Measurements from ENCODE around the gene TIPARP.

The TIPARP gene

GRCh38 chr3:156659260-156659659, 15.1 kb upstream of the TIPARP start:
- Histone ChIP-seq H2AFZ (no peak overlapping the region), H3K79me2 (no peaks in the 10 kb centered on the region), H3K27ac (no peak overlapping the region)

GRCh38 chr3:156661155-156661554, 13.2 kb upstream of the TIPARP start:
- Histone ChIP-seq H3K9ac (no peak overlapping the region), H3K27ac (no peak overlapping the region), H3K4me1 (no peaks in the 10 kb centered on the region), H3K4me2 (ENCODE audit: low read length) (no peak overlapping the region), H3K79me2 (no peaks in the 10 kb centered on the region), H3K36me3 (ENCODE audit: control insufficient read depth, insufficient read depth, low read length) (no peaks in the 10 kb centered on the region), H3K9me3 (ENCODE audit: control insufficient read depth, low read length) (no peaks in the 10 kb centered on the region), H3K4me3 (ENCODE audit: low read depth, low read length) (no peak overlapping the region), H2AFZ (no peak overlapping the region), H3K27me3 (ENCODE audit: control insufficient read depth, insufficient read depth, low read length) (no peaks in the 10 kb centered on the region)
- TF ChIP-seq CTCF (IDR thresholded peaks at IDR 0.05) = no peak

More at GRCh38 chr3:156659260-156659659, 15.1 kb upstream of the TIPARP start:
- no peak overlapping the region for H3K9ac ChIP-seq
- H3K36me3 ChIP-seq (ENCODE audit: control insufficient read depth, insufficient read depth, low read length) = no peaks in the 10 kb centered on the region
- no peaks in the 10 kb centered on the region for H3K4me1 ChIP-seq
- H3K4me2 ChIP-seq (ENCODE audit: low read length) = no peak overlapping the region
- TF ChIP-seq CTCF (IDR thresholded peaks at IDR 0.05) = no peak
- H3K9me3 ChIP-seq (ENCODE audit: control insufficient read depth, low read length) = no peaks in the 10 kb centered on the region
- H3K27me3 ChIP-seq (ENCODE audit: control insufficient read depth, insufficient read depth, low read length) = no peaks in the 10 kb centered on the region
- H3K4me3 ChIP-seq (ENCODE audit: low read depth, low read length) = no peak overlapping the region

- Histone ChIP-seq H3K27me3 (ENCODE audit: control insufficient read depth, insufficient read depth, low read length) (no peaks in the 10 kb centered on the region), H3K9me3 (ENCODE audit: control insufficient read depth, low read length) (no peaks in the 10 kb centered on the region), H3K9ac (no peak overlapping the region), H3K79me2 (no peaks in the 10 kb centered on the region), H3K4me1 (no peaks in the 10 kb centered on the region), H3K36me3 (ENCODE audit: control insufficient read depth, insufficient read depth, low read length) (no peaks in the 10 kb centered on the region), H2AFZ (no peak overlapping the region), H3K27ac (no peak overlapping the region), H3K4me2 (ENCODE audit: low read length) (no peak overlapping the region), H3K4me3 (ENCODE audit: low read depth, low read length) (no peak overlapping the region)
- no peak for TF ChIP-seq CTCF (IDR thresholded peaks at IDR 0.05)
Observed at GRCh38 chr3:156664011-156664830, 10.2 kb upstream of the TIPARP start.

GRCh38 chr3:156664831-156665178, 9.6 kb upstream of the TIPARP start:
- Histone ChIP-seq H3K4me3 (ENCODE audit: low read depth, low read length) (no peak overlapping the region), H3K27me3 (ENCODE audit: control insufficient read depth, insufficient read depth, low read length) (no peaks in the 10 kb centered on the region), H2AFZ (no peak overlapping the region), H3K27ac (no peak overlapping the region), H3K36me3 (ENCODE audit: control insufficient read depth, insufficient read depth, low read length) (no peaks in the 10 kb centered on the region), H3K9me3 (ENCODE audit: control insufficient read depth, low read length) (no peaks in the 10 kb centered on the region), H3K79me2 (no peaks in the 10 kb centered on the region), H3K9ac (no peak overlapping the region), H3K4me1 (no peaks in the 10 kb centered on the region), H3K4me2 (ENCODE audit: low read length) (no peak overlapping the region)
- no peak for TF ChIP-seq CTCF (IDR thresholded peaks at IDR 0.05)

- Histone ChIP-seq H3K9ac (no peak overlapping the region), H3K79me2 (no peaks in the 10 kb centered on the region), H3K9me3 (ENCODE audit: control insufficient read depth, low read length) (no peaks in the 10 kb centered on the region), H3K4me3 (ENCODE audit: low read depth, low read length) (no peak overlapping the region), H3K4me1 (no peaks in the 10 kb centered on the region), H3K4me2 (ENCODE audit: low read length) (no peak overlapping the region), H3K27ac (no peak overlapping the region), H2AFZ (no peak overlapping the region), H3K27me3 (ENCODE audit: control insufficient read depth, insufficient read depth, low read length) (no peaks in the 10 kb centered on the region), H3K36me3 (ENCODE audit: control insufficient read depth, insufficient read depth, low read length) (no peaks in the 10 kb centered on the region)
- TF ChIP-seq CTCF (IDR thresholded peaks at IDR 0.05) = no peak
Observed at GRCh38 chr3:156665291-156665690, 9.1 kb upstream of the TIPARP start.
